NCI-H1105 (cell line): ENCODE data around the gene MAP3K7CL.

ENCODE experiments used
- DNase-seq: peaks from one replicate; lab custom pipeline; 2025; lab: John Stamatoyannopoulos, UW

MAP3K7CL gene

GRCh38 chr21:29168891-29169315 lies 38.5 kb downstream of the MAP3K7CL start:
- no peak for DNase-seq

- no peak for DNase-seq
These were observed 40.5 kb downstream of the MAP3K7CL start for GRCh38 chr21:29170944-29171343.

- no peak for DNase-seq
These were observed 41.8 kb downstream of the MAP3K7CL start for GRCh38 chr21:29172282-29172681.

- DNase-seq: no peak
These were observed 44.2 kb downstream of the MAP3K7CL start for GRCh38 chr21:29174607-29175013.

GRCh38 chr21:29175408-29176134 lies 45.1 kb downstream of the MAP3K7CL start:
- DNase-seq: no peak

- DNase-seq: no peak
These were observed 46.2 kb downstream of the MAP3K7CL start for GRCh38 chr21:29176471-29177120.

- no peak for DNase-seq
These were observed 47.4 kb downstream of the MAP3K7CL start for GRCh38 chr21:29177800-29178199.

GRCh38 chr21:29178926-29179325 lies 48.5 kb downstream of the MAP3K7CL start:
- no peak for DNase-seq

GRCh38 chr21:29179503-29179902 lies 49.1 kb downstream of the MAP3K7CL start:
- DNase-seq: no peak

- no peak for DNase-seq
These were observed 51.5 kb downstream of the MAP3K7CL start for GRCh38 chr21:29181799-29182470.

GRCh38 chr21:29182691-29183092 lies 52.2 kb downstream of the MAP3K7CL start:
- no peak for DNase-seq

GRCh38 chr21:29184037-29184436 lies 53.6 kb downstream of the MAP3K7CL start:
- DNase-seq: no peak

- DNase-seq: no peak
These were observed 54.7 kb downstream of the MAP3K7CL start for GRCh38 chr21:29185172-29185571.

- no peak for DNase-seq
These were observed 55.2 kb downstream of the MAP3K7CL start for GRCh38 chr21:29185633-29186032.

GRCh38 chr21:29186246-29186645 lies 55.8 kb downstream of the MAP3K7CL start:
- DNase-seq: no peak

- no peak for DNase-seq
These were observed 57.5 kb downstream of the MAP3K7CL start for GRCh38 chr21:29187944-29188343.

GRCh38 chr21:29189353-29189752 lies 58.9 kb downstream of the MAP3K7CL start:
- DNase-seq: no peak

GRCh38 chr21:29190923-29191331 lies 60.5 kb downstream of the MAP3K7CL start:
- DNase-seq: no peak

- no peak for DNase-seq
These were observed 62.6 kb downstream of the MAP3K7CL start for GRCh38 chr21:29193072-29193471.

GRCh38 chr21:29193901-29194300 lies 63.5 kb downstream of the MAP3K7CL start:
- no peak for DNase-seq

- DNase-seq: no peak
These were observed 63.9 kb downstream of the MAP3K7CL start for GRCh38 chr21:29194342-29194741.

GRCh38 chr21:29194847-29195246 lies 64.4 kb downstream of the MAP3K7CL start:
- DNase-seq: no peak
